HCT116 (cell line): ENCODE data around the gene ADAMTS9. TPM values are rescaled to one million over a fixed set of nuclear protein-coding genes. Genes with fewer than 3 reads are reported as not detected.

Source experiments
- ATAC-seq: fragments of 200-7000 bp; cut with Tn5 transposase; 2 replicates; pipeline ENCODE4 v1.9.1; 2020; ENCODE audit warnings: mild to moderate bottlenecking, moderate library complexity
- BruUV-seq: library from RNA; stranded (reverse); fragments of 400-500 nt; replicated peaks from 2 replicates; lab custom pipeline; 2021; lab: Mats Ljungman, UMichigan
- CTCF ChIA-PET: fragments of 300-600 bp; sonication (Branson Sonifier 250); formaldehyde crosslinking; loops from one replicate; lab custom pipeline; 2021; ENCODE audit warnings: antibody characterized with exemption; lab: Charles Lee
- POLR2A ChIA-PET: fragments of 300-600, 350-600 bp; sonication (Branson Sonifier 250); formaldehyde crosslinking; loops from one replicate; lab custom pipeline; 2021; ENCODE audit warnings: antibody characterized with exemption; lab: Charles Lee
- RAD21 ChIA-PET, 2 experiments: fragments of 300-600 bp; sonication (Branson Sonifier 250); formaldehyde crosslinking; loops; one replicate each; lab custom pipeline; 2023; ENCODE audit warnings: low total read pairs in 2 of 2; ENCODE audit not compliant: uncharacterized antibody in 2 of 2, unreplicated experiment in 2 of 2, low non-redundant PET in 1 of 2; lab: Charles Lee
- DNase-seq: peaks from one replicate; pipeline ENCODE4 v3.0.0-alpha.2; 2010; ENCODE audit warnings: low read depth, low spot score
- H2AFZ ChIP-seq: fragments of 200-600 bp; shearing (Covaris generic), sonication (generic); 2 replicates; pipeline ENCODE4 v1.6.1; 2017; ENCODE audit warnings: low read depth, mixed run types, mixed read lengths, antibody characterized with exemption, low read length; ENCODE audit not compliant: poor library complexity, severe bottlenecking
- H3K27ac ChIP-seq: 2 replicates; pipeline ENCODE4 v1.5.1; 2012; ENCODE audit warnings: low read depth, low read length
- H3K27me3 ChIP-seq: fragments of 200-600 bp; sonication (generic); 2 replicates; pipeline ENCODE4 v1.6.1; 2016; ENCODE audit warnings: mixed run types, low read length, mixed read lengths; ENCODE audit not compliant: insufficient read depth
- H3K36me3 ChIP-seq, 2 experiments: fragments of 200-500 bp in 1 of 2; fragments of 200-600 bp in 1 of 2; sonication (Bioruptor generic) in 1 of 2; sonication (generic) in 1 of 2; 2 replicates each; pipeline versions ENCODE4 v1.5.1 to v1.6.1; 2014 to 2016; ENCODE audit warnings: low read length in 2 of 2, inconsistent platforms in 1 of 2, mixed read lengths in 1 of 2, mixed run types in 1 of 2; ENCODE audit not compliant: insufficient read depth in 2 of 2, control insufficient read depth in 1 of 2
- H3K4me1 ChIP-seq, 2 experiments: fragments of 200-600 bp in 1 of 2; sonication (generic) in 1 of 2; 2 replicates each; pipeline versions ENCODE4 v1.5.1 to v1.6.1; 2012 to 2017; ENCODE audit warnings: low read length in 2 of 2, inconsistent platforms in 1 of 2, mild to moderate bottlenecking in 1 of 2, mixed read lengths in 1 of 2, mixed run types in 1 of 2, moderate library complexity in 1 of 2; ENCODE audit not compliant: insufficient read depth in 2 of 2, control insufficient read depth in 1 of 2
- H3K4me2 ChIP-seq: fragments of 200-600 bp; sonication (generic); 2 replicates; pipeline ENCODE4 v1.6.1; 2017; ENCODE audit warnings: mixed run types, low read length, mixed read lengths
- H3K4me3 ChIP-seq, 2 experiments: fragments of 200-600 bp in 1 of 2; sonication (generic) in 1 of 2; replicated peaks in 1 of 2; 2 replicates each; pipeline ENCODE4 v1.5.1; 2011 to 2016; ENCODE audit warnings: low read length in 2 of 2, control low read depth in 1 of 2, low read depth in 1 of 2, mild to moderate bottlenecking in 1 of 2, mixed read lengths in 1 of 2, mixed run types in 1 of 2
- H3K79me2 ChIP-seq: fragments of 200-600 bp; sonication (generic); 2 replicates; pipeline ENCODE4 v1.6.1; 2017; ENCODE audit warnings: mild to moderate bottlenecking, mixed run types, low read length, moderate library complexity, mixed read lengths; ENCODE audit not compliant: insufficient read depth
- H3K9ac ChIP-seq: fragments of 200-600 bp; sonication (generic); 2 replicates; pipeline ENCODE4 v1.6.1; 2016; ENCODE audit warnings: low read length, mixed read lengths
- H3K9me2 ChIP-seq: fragments of 200-600 bp; sonication (generic), shearing (Covaris generic); 2 replicates; pipeline ENCODE4 v1.6.1; 2017; ENCODE audit warnings: mixed run types, mild to moderate bottlenecking, moderate library complexity; ENCODE audit not compliant: insufficient read depth
- H3K9me3 ChIP-seq, 2 experiments: fragments of 200-500 bp in 1 of 2; fragments of 200-600 bp in 1 of 2; sonication (Bioruptor generic) in 1 of 2; sonication (generic) in 1 of 2; 2 replicates each; pipeline ENCODE4 v1.6.1; 2014 to 2017; ENCODE audit warnings: low read length in 2 of 2, mixed read lengths in 2 of 2, inconsistent platforms in 1 of 2, low read depth in 1 of 2, mild to moderate bottlenecking in 1 of 2, mixed run types in 1 of 2, moderate library complexity in 1 of 2; ENCODE audit not compliant: control insufficient read depth in 1 of 2, insufficient read depth in 1 of 2
- H4K20me1 ChIP-seq: fragments of 200-600 bp; sonication (generic), shearing (Covaris generic); 2 replicates; pipeline ENCODE4 v1.6.1; 2017; ENCODE audit warnings: mixed run types, mild to moderate bottlenecking, moderate library complexity; ENCODE audit not compliant: insufficient read depth
- ATF3 ChIP-seq: IDR thresholded peaks from 2 replicates; pipeline ENCODE4 v1.6.1; 2012
- CEBPB ChIP-seq: IDR thresholded peaks from 2 replicates; pipeline ENCODE4 v1.6.1; 2012; ENCODE audit warnings: low read depth
- CTCF ChIP-seq, 3 experiments: fragments of 200-600 bp in 1 of 3; sonication (generic) in 1 of 3; IDR thresholded peaks in 2 of 3; conservative IDR thresholded peaks in 1 of 3; 2 replicates each; pipeline ENCODE4 v1.5.1; 2012 to 2017; ENCODE audit warnings: low read depth in 2 of 3, low read length in 2 of 3, antibody characterized with exemption in 1 of 3, borderline replicate concordance in 1 of 3, control low read depth in 1 of 3, mild to moderate bottlenecking in 1 of 3, mixed read lengths in 1 of 3, mixed run types in 1 of 3, moderate library complexity in 1 of 3; ENCODE audit not compliant: insufficient read depth in 1 of 3
- EGR1 ChIP-seq: IDR thresholded peaks from 2 replicates; pipeline ENCODE4 v1.6.1; 2012; ENCODE audit warnings: low read depth
- EZH2 ChIP-seq: fragments of 200-600 bp; sonication (generic); IDR thresholded peaks from 2 replicates; pipeline ENCODE4 v1.6.1; 2017; ENCODE audit warnings: antibody characterized with exemption, mixed run types
- POLR2A ChIP-seq: IDR thresholded peaks from 2 replicates; pipeline ENCODE4 v1.7.0; 2011; ENCODE audit warnings: borderline replicate concordance; ENCODE audit not compliant: insufficient read depth, insufficient read length; ENCODE audit errors: extremely low read depth
- POLR2AphosphoS5 ChIP-seq: IDR thresholded peaks from 2 replicates; pipeline ENCODE4 v1.6.1; 2011; ENCODE audit warnings: mild to moderate bottlenecking, low read depth, low read length, moderate library complexity
- RAD21 ChIP-seq: IDR thresholded peaks from 2 replicates; pipeline ENCODE4 v1.6.1; 2012; ENCODE audit warnings: low read depth, mild to moderate bottlenecking
- TCF7L2 ChIP-seq: IDR thresholded peaks from 2 replicates; pipeline ENCODE4 v1.7.0; 2011; ENCODE audit warnings: borderline replicate concordance, inconsistent platforms; ENCODE audit not compliant: insufficient read depth, insufficient read length; ENCODE audit errors: extremely low read depth
- YY1 ChIP-seq: IDR thresholded peaks from 2 replicates; pipeline ENCODE4 v1.6.1; 2011; ENCODE audit warnings: low read length, low read depth, moderate library complexity, mild to moderate bottlenecking; ENCODE audit not compliant: insufficient replicate concordance; ENCODE audit errors: extremely low read depth
- ZFX ChIP-seq: fragments of 450-650 bp; IDR thresholded peaks from 2 replicates; pipeline ENCODE4 v1.6.1; 2017
- ZNF274 ChIP-seq: fragments of 200-500 bp; sonication (Bioruptor generic); IDR thresholded peaks from 2 replicates; pipeline ENCODE4 v1.6.1; 2014; ENCODE audit warnings: mild to moderate bottlenecking, low read depth, low read length, inconsistent platforms
- intact Hi-C: fragments of 100-400 bp; cut with micrococcal nuclease; formaldehyde crosslinking; loops from 2 replicates; pipeline ENCODE4 v1.10.0; 2022
- total RNA-seq: library from RNA; stranded (reverse); gene quantifications from one replicate; pipeline ENCODE4 v1.2.1, GENCODE V29; 2021; ENCODE audit not compliant: unreplicated experiment

ADAMTS9 gene
- total RNA-seq, 1 experiment from 2014 or later, result 0.05 TPM

- TF ChIP-seq POLR2A (no peak), ATF3 (no peak), EZH2 (no peak), TCF7L2 (no peak), ZNF274 (no peak)
- intact Hi-C loops, result no loop called here
- H3K79me2 ChIP-seq, result no peaks in the 10 kb centered on the region
- no peaks in the 10 kb centered on the region for H3K4me1 ChIP-seq
- no peak overlapping the region for H3K4me2 ChIP-seq
- ChIA-PET CTCF (no interaction called here), POLR2A (no interaction called here), RAD21 (no interaction called here)
- no peaks in the 10 kb centered on the region for H3K36me3 ChIP-seq
- ATAC-seq, result no peak
- no TSS peak for BruUV-seq
- H4K20me1 ChIP-seq, result no peaks in the 10 kb centered on the region; the same call in 1 of the 2 replicates
- H3K9ac ChIP-seq, result no peak overlapping the region
- no peaks in the 10 kb centered on the region for H3K9me2 ChIP-seq
- peaks cover 22% of the 10 kb centered on the region for H3K27me3 ChIP-seq
- DNase-seq, result no peak
- no peak overlapping the region for H3K4me3 ChIP-seq
- H3K27ac ChIP-seq, result no peak overlapping the region
- H2AFZ ChIP-seq, result no peak overlapping the region
- no peaks in the 10 kb centered on the region for H3K9me3 ChIP-seq
Measured at GRCh38 chr3:64647825-64648224, 40.0 kb downstream of the ADAMTS9 start.

GRCh38 chr3:64645243-64645642 is 42.6 kb downstream of the ADAMTS9 start:
- Histone ChIP-seq H2AFZ (no peak overlapping the region), H3K9me2 (no peaks in the 10 kb centered on the region), H3K4me1 (no peaks in the 10 kb centered on the region), H3K79me2 (no peaks in the 10 kb centered on the region), H3K9me3 (no peaks in the 10 kb centered on the region), H3K36me3 (no peaks in the 10 kb centered on the region), H3K4me2 (no peak overlapping the region), H4K20me1 (no peaks in the 10 kb centered on the region; the same call in 1 of the 2 replicates), H3K27me3 (peaks cover 18% of the 10 kb centered on the region), H3K9ac (no peak overlapping the region), H3K4me3 (no peak overlapping the region), H3K27ac (no peak overlapping the region)
- CTCF ChIA-PET, result no interaction called here
- intact Hi-C loops, result no loop called here
- DNase-seq, result no peak
- no TSS peak for BruUV-seq
- ATAC-seq, result no peak
- POLR2A ChIA-PET, result no interaction called here
- RAD21 ChIA-PET, result no interaction called here
- TF ChIP-seq POLR2A (no peak), YY1 (no peak), RAD21 (no peak), CEBPB (no peak), EZH2 (no peak), EGR1 (no peak), ZFX (no peak), CTCF (IDR thresholded peaks at IDR 0.05 in 2 of 3, conservative IDR thresholded peaks at IDR 0.05 in 1 of 3; ENCODE audit: borderline replicate concordance in 1 of 3, insufficient read depth in 1 of 3, low read depth in 2 of 3, low read length in 2 of 3) (no peak), POLR2AphosphoS5 (no peak)
